ENCODE data around the gene UXS1.

Gene UXS1

GRCh38 chr2:106197878-106198277, 3.8 kb upstream of the UXS1 start:
- DNase-seq (no peak), ATAC-seq (no peak)
- H3K4me3 Mint-ChIP-seq = no peak overlapping the region
- H3K9me3 Mint-ChIP-seq = no peaks in the 10 kb centered on the region
- peaks cover 6% of the 10 kb centered on the region for H3K36me3 Mint-ChIP-seq (ENCODE audit: low read depth)
- peaks cover 13% of the 10 kb centered on the region for H3K4me1 Mint-ChIP-seq
- peak overlapping the region; percentile 39 for H3K27ac Mint-ChIP-seq
- peaks cover 7% of the 10 kb centered on the region for H3K27me3 Mint-ChIP-seq

GRCh38 chr2:106195981-106196380, 1.9 kb upstream of the UXS1 start:
- DNase-seq (no peak), ATAC-seq (no peak)
- H3K4me1 Mint-ChIP-seq = peaks cover 30% of the 10 kb centered on the region
- no peaks in the 10 kb centered on the region for H3K9me3 Mint-ChIP-seq
- no peak overlapping the region for H3K27ac Mint-ChIP-seq
- no peak overlapping the region for H3K4me3 Mint-ChIP-seq
- peaks cover 7% of the 10 kb centered on the region for H3K27me3 Mint-ChIP-seq
- peaks cover 11% of the 10 kb centered on the region for H3K36me3 Mint-ChIP-seq (ENCODE audit: low read depth)

GRCh38 chr2:106195456-106195855, 1.4 kb upstream of the UXS1 start:
- ATAC-seq (no peak), DNase-seq (no peak)
- Mint-ChIP-seq H3K9me3 (no peaks in the 10 kb centered on the region), H3K27ac (peak overlapping the region; percentile 92), H3K27me3 (peaks cover 7% of the 10 kb centered on the region), H3K4me1 (peaks cover 34% of the 10 kb centered on the region), H3K36me3 (ENCODE audit: low read depth) (peaks cover 11% of the 10 kb centered on the region), H3K4me3 (no peak overlapping the region)

GRCh38 chr2:106193690-106193976, 468 bp downstream of the UXS1 start:
- no peak for DNase-seq
- Mint-ChIP-seq H3K27me3 (peaks cover 7% of the 10 kb centered on the region), H3K36me3 (ENCODE audit: low read depth) (peaks cover 11% of the 10 kb centered on the region), H3K4me3 (peak overlapping the region; percentile 85), H3K27ac (peak overlapping the region; percentile 82), H3K9me3 (no peaks in the 10 kb centered on the region), H3K4me1 (peaks cover 52% of the 10 kb centered on the region)
- ATAC-seq = peak; percentile 27

- H3K27ac Mint-ChIP-seq = peak overlapping the region; percentile 82
- H3K4me1 Mint-ChIP-seq = peaks cover 58% of the 10 kb centered on the region
- peak; percentile 61 for DNase-seq
- peaks cover 4% of the 10 kb centered on the region for H3K27me3 Mint-ChIP-seq
- H3K36me3 Mint-ChIP-seq (ENCODE audit: low read depth) = peaks cover 11% of the 10 kb centered on the region
- H3K9me3 Mint-ChIP-seq = no peaks in the 10 kb centered on the region
- ATAC-seq = peak; percentile 83
- peak overlapping the region; percentile 85 for H3K4me3 Mint-ChIP-seq
Measured at GRCh38 chr2:106192752-106193689, 1.1 kb downstream of the UXS1 start.

GRCh38 chr2:106191511-106192016, 2.5 kb downstream of the UXS1 start:
- peak overlapping the region; percentile 39 for H3K4me3 Mint-ChIP-seq
- no peak overlapping the region for H3K27ac Mint-ChIP-seq

GRCh38 chr2:106189764-106190468, 4.2 kb downstream of the UXS1 start:
- H3K27me3 Mint-ChIP-seq = peaks cover 3% of the 10 kb centered on the region
- no peak for DNase-seq
- H3K4me1 Mint-ChIP-seq = peaks cover 77% of the 10 kb centered on the region
- peak overlapping the region; percentile 66 for H3K27ac Mint-ChIP-seq
- peaks cover 21% of the 10 kb centered on the region for H3K36me3 Mint-ChIP-seq (ENCODE audit: low read depth)
- no peaks in the 10 kb centered on the region for H3K9me3 Mint-ChIP-seq
- no peak for ATAC-seq
- H3K4me3 Mint-ChIP-seq = peak overlapping the region; percentile 12

More at GRCh38 chr2:106191511-106192016, 2.5 kb downstream of the UXS1 start:
- Mint-ChIP-seq H3K27me3 (peaks cover 4% of the 10 kb centered on the region), H3K4me1 (peaks cover 70% of the 10 kb centered on the region), H3K36me3 (ENCODE audit: low read depth) (peaks cover 12% of the 10 kb centered on the region), H3K9me3 (no peaks in the 10 kb centered on the region)
- ATAC-seq (no peak), DNase-seq (no peak)

GRCh38 chr2:106189325-106189724, 4.8 kb downstream of the UXS1 start:
- peak overlapping the region; percentile 66 for H3K27ac Mint-ChIP-seq
- no peak for ATAC-seq
- peaks cover 22% of the 10 kb centered on the region for H3K36me3 Mint-ChIP-seq (ENCODE audit: low read depth)
- peaks cover 79% of the 10 kb centered on the region for H3K4me1 Mint-ChIP-seq
- DNase-seq = no peak
- peak overlapping the region; percentile 12 for H3K4me3 Mint-ChIP-seq
- no peaks in the 10 kb centered on the region for H3K9me3 Mint-ChIP-seq
- H3K27me3 Mint-ChIP-seq = peaks cover under 1% of the 10 kb centered on the region

GRCh38 chr2:106187273-106187891, 6.7 kb downstream of the UXS1 start:
- peaks cover 88% of the 10 kb centered on the region for H3K4me1 Mint-ChIP-seq
- no peaks in the 10 kb centered on the region for H3K9me3 Mint-ChIP-seq
- ATAC-seq = no peak
- H3K27ac Mint-ChIP-seq = no peak overlapping the region
- peaks cover 16% of the 10 kb centered on the region for H3K36me3 Mint-ChIP-seq (ENCODE audit: low read depth)
- H3K27me3 Mint-ChIP-seq = no peaks in the 10 kb centered on the region
- no peak overlapping the region for H3K4me3 Mint-ChIP-seq
- no peak for DNase-seq

- Mint-ChIP-seq H3K27ac (no peak overlapping the region), H3K9me3 (no peaks in the 10 kb centered on the region), H3K27me3 (no peaks in the 10 kb centered on the region), H3K36me3 (ENCODE audit: low read depth) (peaks cover 16% of the 10 kb centered on the region), H3K4me3 (no peak overlapping the region), H3K4me1 (peaks cover 83% of the 10 kb centered on the region)
- ATAC-seq (no peak), DNase-seq (no peak)
Measured at GRCh38 chr2:106185475-106186184, 8.5 kb downstream of the UXS1 start.

- Mint-ChIP-seq H3K27ac (peak overlapping the region; percentile 36), H3K27me3 (no peaks in the 10 kb centered on the region), H3K9me3 (no peaks in the 10 kb centered on the region), H3K36me3 (ENCODE audit: low read depth) (peaks cover 16% of the 10 kb centered on the region), H3K4me1 (peaks cover 84% of the 10 kb centered on the region), H3K4me3 (no peak overlapping the region)
- no peak for DNase-seq
- no peak for ATAC-seq
Measured at GRCh38 chr2:106184857-106185256, 9.2 kb downstream of the UXS1 start.

GRCh38 chr2:106184394-106184793, 9.7 kb downstream of the UXS1 start:
- no peaks in the 10 kb centered on the region for H3K27me3 Mint-ChIP-seq
- no peak overlapping the region for H3K4me3 Mint-ChIP-seq
- no peaks in the 10 kb centered on the region for H3K9me3 Mint-ChIP-seq
- peaks cover 82% of the 10 kb centered on the region for H3K4me1 Mint-ChIP-seq
- peaks cover 16% of the 10 kb centered on the region for H3K36me3 Mint-ChIP-seq (ENCODE audit: low read depth)
- H3K27ac Mint-ChIP-seq = peak overlapping the region; percentile 28
- DNase-seq = no peak
- ATAC-seq = no peak

- peaks cover 17% of the 10 kb centered on the region for H3K36me3 Mint-ChIP-seq (ENCODE audit: low read depth)
- peak overlapping the region; percentile 47 for H3K27ac Mint-ChIP-seq
- H3K4me1 Mint-ChIP-seq = peaks cover 73% of the 10 kb centered on the region
- ATAC-seq = no peak
- H3K27me3 Mint-ChIP-seq = no peaks in the 10 kb centered on the region
- H3K9me3 Mint-ChIP-seq = no peaks in the 10 kb centered on the region
- no peak overlapping the region for H3K4me3 Mint-ChIP-seq
- DNase-seq = no peak
Measured at GRCh38 chr2:106183101-106183696, 10.9 kb downstream of the UXS1 start.

- Mint-ChIP-seq H3K27ac (no peak overlapping the region), H3K27me3 (no peaks in the 10 kb centered on the region), H3K36me3 (ENCODE audit: low read depth) (peaks cover 18% of the 10 kb centered on the region), H3K4me1 (peaks cover 74% of the 10 kb centered on the region), H3K4me3 (no peak overlapping the region), H3K9me3 (no peaks in the 10 kb centered on the region)
- DNase-seq (no peak), ATAC-seq (no peak)
Measured at GRCh38 chr2:106181064-106181463, 13.0 kb downstream of the UXS1 start.

All from activated naive CD8-positive, alpha-beta T cell treated with anti-CD3 and anti-CD28 coated beads, Interleukin-2, amount 50 U/mL, for 24 hours (primary cell).